ENCODE results near the gene EEF1B2.

EEF1B2 gene

DNA sequence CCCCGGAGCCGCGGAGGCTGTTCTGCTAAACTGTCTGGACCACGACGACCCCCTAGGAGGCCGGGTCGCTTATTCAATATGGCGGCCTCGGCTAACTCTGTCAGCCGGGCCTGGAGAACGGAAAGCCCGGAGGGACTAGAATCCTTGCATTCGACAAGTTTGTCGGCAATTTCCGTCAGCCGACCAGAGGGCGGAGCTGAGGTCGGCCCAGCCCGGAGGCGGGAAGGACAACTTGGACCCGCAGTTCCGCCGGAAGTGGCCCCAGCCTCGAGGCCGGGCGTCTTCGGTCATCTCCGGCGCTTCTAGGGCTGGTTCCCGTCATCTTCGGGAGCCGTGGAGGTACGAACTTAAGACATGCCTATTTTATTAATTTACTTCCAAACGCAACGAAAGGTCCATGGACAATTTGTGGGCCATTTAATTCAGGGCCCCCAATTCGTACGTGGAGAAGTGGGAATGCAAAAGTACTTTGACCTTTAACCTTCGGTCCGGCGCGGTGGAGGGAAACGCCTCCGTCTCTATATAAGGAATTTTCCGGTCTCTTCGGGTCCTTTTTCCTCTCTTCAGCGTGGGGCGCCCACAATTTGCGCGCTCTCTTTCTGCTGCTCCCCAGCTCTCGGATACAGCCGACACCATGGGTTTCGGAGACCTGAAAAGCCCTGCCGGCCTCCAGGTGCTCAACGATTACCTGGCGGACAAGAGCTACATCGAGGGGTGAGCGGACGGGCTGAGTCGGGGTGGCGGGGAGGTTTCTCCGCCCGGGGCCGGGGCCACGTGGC lies at the start of gene EEF1B2, which contains the start of gene NDUFS1:
EEF1B2 (plus strand) TSS at position 550 of the 779 bp plus-strand sequence; CDS start at position 635, 85 bp downstream.
NDUFS1 (minus strand) TSS at position 99 of the 779 bp plus-strand sequence. CDS start 5,766 bp downstream, outside the sequence.
- TF ChIP-seq, protein P1, sequence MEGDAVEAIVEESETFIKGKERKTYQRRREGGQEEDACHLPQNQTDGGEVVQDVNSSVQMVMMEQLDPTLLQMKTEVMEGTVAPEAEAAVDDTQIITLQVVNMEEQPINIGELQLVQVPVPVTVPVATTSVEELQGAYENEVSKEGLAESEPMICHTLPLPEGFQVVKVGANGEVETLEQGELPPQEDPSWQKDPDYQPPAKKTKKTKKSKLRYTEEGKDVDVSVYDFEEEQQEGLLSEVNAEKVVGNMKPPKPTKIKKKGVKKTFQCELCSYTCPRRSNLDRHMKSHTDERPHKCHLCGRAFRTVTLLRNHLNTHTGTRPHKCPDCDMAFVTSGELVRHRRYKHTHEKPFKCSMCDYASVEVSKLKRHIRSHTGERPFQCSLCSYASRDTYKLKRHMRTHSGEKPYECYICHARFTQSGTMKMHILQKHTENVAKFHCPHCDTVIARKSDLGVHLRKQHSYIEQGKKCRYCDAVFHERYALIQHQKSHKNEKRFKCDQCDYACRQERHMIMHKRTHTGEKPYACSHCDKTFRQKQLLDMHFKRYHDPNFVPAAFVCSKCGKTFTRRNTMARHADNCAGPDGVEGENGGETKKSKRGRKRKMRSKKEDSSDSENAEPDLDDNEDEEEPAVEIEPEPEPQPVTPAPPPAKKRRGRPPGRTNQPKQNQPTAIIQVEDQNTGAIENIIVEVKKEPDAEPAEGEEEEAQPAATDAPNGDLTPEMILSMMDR (IDR thresholded peaks at IDR 0.05): no peak

DNA sequence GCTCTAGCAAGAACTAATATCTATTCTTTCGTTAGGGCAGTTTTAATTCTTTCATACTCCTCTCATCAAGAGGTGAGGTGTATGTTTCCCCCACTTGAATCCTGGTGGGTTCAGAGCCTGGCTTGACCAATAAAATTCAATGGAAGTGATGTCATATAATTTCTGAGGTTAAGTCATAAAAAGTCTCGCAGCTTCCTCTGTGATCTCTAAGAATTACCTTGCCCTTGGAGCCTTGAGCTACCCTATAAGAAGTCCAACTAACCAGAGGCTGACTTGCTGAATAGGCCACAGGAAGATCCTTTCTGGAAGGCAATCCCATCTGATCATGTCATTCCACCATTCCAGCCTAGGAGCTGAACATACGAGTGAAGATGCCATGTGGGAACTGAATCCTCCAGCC lies 47.6 kb upstream of the EEF1B2 start:
- TF ChIP-seq, protein P1 (IDR thresholded peaks at IDR 0.05): no peak

DNA sequence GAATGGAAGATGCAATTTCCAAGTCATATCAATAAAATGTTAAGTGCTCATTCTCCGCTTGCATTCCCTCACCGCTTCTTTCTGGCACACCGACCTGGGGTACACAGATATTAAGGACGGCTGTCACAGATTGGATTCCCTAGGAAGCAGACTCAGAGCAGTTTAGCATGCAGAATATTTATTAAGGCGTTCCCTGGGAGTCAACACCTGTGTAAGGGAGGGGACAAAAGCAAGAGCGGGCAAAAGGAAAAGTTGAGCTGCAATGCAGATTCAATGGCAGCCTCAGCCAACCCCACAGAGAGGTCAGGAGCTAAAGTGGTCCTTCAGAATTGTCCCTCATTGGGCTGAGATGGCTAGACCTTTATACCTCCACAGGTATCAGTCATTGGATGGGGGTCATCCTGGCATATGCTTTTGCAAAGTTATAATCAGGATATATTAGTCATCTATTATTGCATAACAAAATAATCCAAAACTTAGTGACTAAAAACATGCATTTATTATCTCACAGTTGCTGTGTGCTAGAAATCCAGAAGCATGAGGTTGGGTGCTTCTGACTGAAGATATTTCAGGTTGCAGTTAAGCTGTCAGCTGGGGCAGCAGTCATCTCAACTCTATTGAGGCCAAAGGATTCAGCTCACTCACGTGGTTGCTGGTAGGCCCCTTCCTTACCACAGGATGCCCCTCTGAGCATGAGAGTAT lies 46.7 kb upstream of the EEF1B2 start:
- TF ChIP-seq, protein P1 (IDR thresholded peaks at IDR 0.05): no peak

DNA sequence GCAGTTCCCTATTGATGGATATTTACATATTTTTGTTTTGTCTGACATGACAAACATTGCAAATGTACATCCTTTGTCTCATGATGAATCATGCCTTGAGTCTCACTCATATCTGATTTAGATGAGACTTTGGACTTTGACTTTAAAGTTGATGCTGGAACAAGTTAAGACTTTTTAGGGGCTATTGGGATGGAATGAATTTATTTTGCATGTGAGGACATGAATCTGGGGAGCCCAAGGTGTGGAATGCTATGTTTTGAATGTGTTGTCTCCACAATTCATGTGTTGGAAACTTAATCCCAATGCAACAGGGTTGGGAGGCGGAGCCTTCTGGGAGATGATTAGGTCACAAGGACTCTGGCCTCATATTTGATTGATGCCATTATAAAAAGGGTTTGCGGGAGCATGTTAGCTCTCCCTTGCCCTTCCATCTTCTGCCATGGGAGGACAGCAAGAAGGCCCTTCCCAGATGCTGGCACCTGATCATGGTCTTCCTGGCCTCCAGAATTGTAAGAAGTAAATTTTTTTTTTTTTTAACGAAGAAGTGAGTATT lies 44.6 kb upstream of the EEF1B2 start:
- TF ChIP-seq, protein P1 (IDR thresholded peaks at IDR 0.05): no peak

DNA sequence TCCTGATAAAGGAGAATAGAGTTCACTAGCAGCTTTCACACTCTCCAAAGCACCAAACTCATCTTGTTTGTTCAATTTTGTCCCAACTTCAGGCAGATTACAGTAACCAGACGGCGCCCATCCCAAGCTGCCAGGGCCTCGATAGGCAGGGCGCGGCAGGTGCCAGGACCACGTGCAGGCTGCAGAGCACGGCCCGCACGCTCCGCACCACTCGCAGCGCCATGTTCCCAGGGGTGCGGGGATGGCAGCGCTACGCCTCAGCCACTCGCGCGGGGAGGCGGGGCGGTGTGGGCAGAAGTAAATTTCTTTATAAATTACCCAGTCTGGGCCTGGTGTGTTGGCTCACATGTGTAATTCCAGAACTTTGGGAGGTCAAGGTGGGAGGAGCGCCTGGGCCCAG lies 43.4 kb upstream of the EEF1B2 start:
- TF ChIP-seq, protein P1 (IDR thresholded peaks at IDR 0.05): no peak

DNA sequence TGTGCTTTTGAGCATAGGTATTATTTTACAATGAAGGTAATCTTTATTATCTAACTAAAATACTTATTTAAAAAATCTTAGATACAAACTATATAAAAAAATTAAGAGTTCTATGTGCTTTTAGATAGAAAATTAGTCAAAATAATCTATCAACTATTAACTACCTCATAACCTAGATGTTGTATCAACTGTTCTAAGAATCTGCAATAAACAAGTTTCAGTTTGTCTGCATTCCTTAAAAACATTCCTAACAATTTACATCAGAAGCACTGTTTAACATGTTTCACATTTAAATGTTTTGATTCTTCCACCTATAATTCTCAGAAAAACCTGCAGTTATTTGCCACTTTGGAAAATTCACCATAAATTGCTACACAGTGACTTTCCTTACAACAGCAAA lies 33.8 kb upstream of the EEF1B2 start:
- TF ChIP-seq, protein P1 (IDR thresholded peaks at IDR 0.05): no peak

DNA sequence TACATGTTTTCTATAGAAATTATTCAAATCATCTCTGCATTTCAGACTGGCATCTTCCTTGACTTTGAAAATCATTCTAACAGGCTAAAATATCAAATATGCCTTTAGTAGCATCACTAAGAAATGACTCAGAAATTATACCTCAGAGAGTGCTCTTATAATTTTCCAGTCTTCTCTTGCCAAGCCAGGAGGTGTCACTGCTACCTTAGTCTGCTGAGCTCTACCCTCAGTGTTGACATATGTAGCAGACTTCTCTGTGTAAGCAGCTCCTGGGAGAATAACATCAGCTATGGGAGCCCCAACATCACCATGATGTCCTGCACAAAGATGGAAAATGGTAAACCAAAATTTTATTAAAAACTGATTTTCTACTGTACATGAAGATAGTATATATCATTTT lies 32.0 kb upstream of the EEF1B2 start:
- TF ChIP-seq, protein P1 (IDR thresholded peaks at IDR 0.05): no peak
